GM12878 (cell line): ENCODE data around the gene TRIM7. TPM values are rescaled to one million over a fixed set of nuclear protein-coding genes. Genes with fewer than 3 reads are reported as not detected.

Source experiments
- ATAC-seq: fragments of 200-7000 bp; cut with Tn5 transposase; 3 replicates; pipeline ENCODE4 v1.9.1; 2020; ENCODE audit warnings: mild to moderate bottlenecking, moderate library complexity
- BruUV-seq: library from RNA; stranded (reverse); fragments of 400-500 nt; replicated peaks from 2 replicates; lab custom pipeline; 2021; lab: Mats Ljungman, UMichigan
- CTCF ChIA-PET: fragments of 300-600 bp; sonication (Branson Sonifier 250); formaldehyde crosslinking; extraction: SDS; loops from one replicate; lab custom pipeline; 2021; ENCODE audit warnings: inconsistent platforms; lab: Yijun Ruan, JAX
- POLR2A ChIA-PET: fragments of 350-600 bp; formaldehyde crosslinking; extraction: SDS; loops from one replicate; lab custom pipeline; 2021; ENCODE audit warnings: inconsistent platforms; lab: Charles Lee
- RAD21 ChIA-PET: fragments of 300-600 bp; sonication (Branson Sonifier 250); formaldehyde crosslinking; loops from one replicate; lab custom pipeline; 2023; ENCODE audit warnings: antibody characterized with exemption; ENCODE audit not compliant: unreplicated experiment; lab: Charles Lee
- SMC1A ChIA-PET: fragments of 300-600 bp; sonication (Branson Sonifier 250); formaldehyde crosslinking; loops from one replicate; lab custom pipeline; 2023; ENCODE audit not compliant: unreplicated experiment, uncharacterized antibody; lab: Charles Lee
- DNase-seq: peaks from one replicate; pipeline ENCODE4 v3.0.0-alpha.2; 2011; ENCODE audit warnings: low read depth, low spot score
- FAIRE-seq: peaks from 3 replicates; lab custom pipeline; 2011; peaks lifted over from hg19 to GRCh38; lab: Jason Lieb, UNC
- H2AFZ ChIP-seq: 2 replicates; pipeline ENCODE4 v1.6.0; 2011; ENCODE audit warnings: low read depth, low read length, control low read depth; ENCODE audit not compliant: control insufficient read depth
- H3K27ac ChIP-seq: 2 replicates; pipeline ENCODE4 v1.5.1; 2011; ENCODE audit warnings: control low read depth; ENCODE audit not compliant: control insufficient read depth, insufficient read depth
- H3K27me3 ChIP-seq, 2 experiments: replicated peaks in 1 of 2; 2 replicates each; pipeline versions ENCODE4 v1.6.0 to v1.6.1; 2011; ENCODE audit warnings: low read length in 1 of 2; ENCODE audit not compliant: control insufficient read depth in 2 of 2, insufficient read depth in 2 of 2
- H3K36me3 ChIP-seq, 2 experiments: 2 replicates each; pipeline ENCODE4 v1.5.1; 2011; ENCODE audit warnings: low read length in 1 of 2; ENCODE audit not compliant: control insufficient read depth in 2 of 2, insufficient read depth in 2 of 2
- H3K4me1 ChIP-seq: 2 replicates; pipeline ENCODE4 v1.6.1; 2011; ENCODE audit warnings: mild to moderate bottlenecking, low read length, moderate library complexity, mixed read lengths; ENCODE audit not compliant: control insufficient read depth, insufficient read depth
- H3K4me2 ChIP-seq: 2 replicates; pipeline ENCODE4 v1.6.0; 2011; ENCODE audit warnings: control low read depth; ENCODE audit not compliant: control insufficient read depth, insufficient read depth
- H3K4me3 ChIP-seq: fragments of 200-600 bp; sonication (generic); 2 replicates; pipeline ENCODE4 v1.5.1; 2016
- H3K79me2 ChIP-seq: 2 replicates; pipeline ENCODE4 v1.6.0; 2011; ENCODE audit warnings: low read length; ENCODE audit not compliant: control insufficient read depth, insufficient read depth
- H3K9ac ChIP-seq: 2 replicates; pipeline ENCODE4 v1.8.0; 2011; ENCODE audit warnings: low read length, control low read depth, mixed read lengths; ENCODE audit not compliant: control insufficient read depth, insufficient read depth
- H3K9me3 ChIP-seq: replicated peaks from 3 replicates; pipeline ENCODE4 v1.5.1; 2011; ENCODE audit warnings: mild to moderate bottlenecking, low read length; ENCODE audit not compliant: control insufficient read depth, insufficient read depth
- H4K20me1 ChIP-seq: 2 replicates; pipeline ENCODE4 v1.6.0; 2011; ENCODE audit not compliant: control insufficient read depth, insufficient read depth
- CBFB ChIP-seq: IDR thresholded peaks from 2 replicates; pipeline ENCODE4 v1.6.1; 2016; ENCODE audit warnings: antibody characterized with exemption, low read depth
- CREM ChIP-seq: IDR thresholded peaks from 2 replicates; pipeline ENCODE4 v1.6.1; 2014; ENCODE audit warnings: antibody characterized with exemption, low read depth
- HCFC1 ChIP-seq: fragments of 150-350 bp; IDR thresholded peaks from 2 replicates; pipeline ENCODE4 v1.6.1; 2014; ENCODE audit warnings: low read length
- JUND ChIP-seq: IDR thresholded peaks from 2 replicates; pipeline ENCODE4 v1.6.1; 2012; ENCODE audit warnings: low read depth, mild to moderate bottlenecking, low read length, improper control_type of control experiment, moderate library complexity
- KLF5 ChIP-seq: fragments of 450-650 bp; IDR thresholded peaks from 2 replicates; pipeline ENCODE4 v1.6.1; 2014; ENCODE audit warnings: mild to moderate bottlenecking; ENCODE audit not compliant: partially characterized antibody
- MTA2 ChIP-seq: fragments of 450-650 bp; IDR thresholded peaks from 2 replicates; pipeline ENCODE4 v1.6.1; 2016; ENCODE audit warnings: low read depth, mild to moderate bottlenecking, moderate library complexity
- MYB ChIP-seq: fragments of 150-350 bp; IDR thresholded peaks from 2 replicates; pipeline ENCODE4 v1.6.1; 2014; ENCODE audit warnings: mild to moderate bottlenecking, low read depth, low read length, borderline replicate concordance
- NFIC ChIP-seq: IDR thresholded peaks from 2 replicates; pipeline ENCODE4 v1.6.1; 2012; ENCODE audit warnings: low read depth, mild to moderate bottlenecking, inconsistent platforms, low read length, moderate library complexity
- PAX5 ChIP-seq: IDR thresholded peaks from 2 replicates; pipeline ENCODE4 v1.6.1; 2011; ENCODE audit warnings: low read depth, low read length, borderline replicate concordance
- PKNOX1 ChIP-seq: fragments of 450-650 bp; IDR thresholded peaks from 2 replicates; pipeline ENCODE4 v1.6.1; 2016; ENCODE audit warnings: mild to moderate bottlenecking
- TBL1XR1 ChIP-seq: IDR thresholded peaks from 2 replicates; pipeline ENCODE4 v1.6.1; 2012; ENCODE audit warnings: low read depth, low read length, improper control_type of control experiment
- TCF12 ChIP-seq: IDR thresholded peaks from 2 replicates; pipeline ENCODE4 v1.6.1; 2011; ENCODE audit warnings: low read depth, mild to moderate bottlenecking, low read length
- ZBTB11 ChIP-seq: fragments of 450-650 bp; formaldehyde crosslinking; IDR thresholded peaks from 2 replicates; pipeline ENCODE4 v1.5.0; 2022; ENCODE audit warnings: mild to moderate bottlenecking, missing genetic modification characterization
- ZBTB40 ChIP-seq: fragments of 450-650 bp; IDR thresholded peaks from 2 replicates; pipeline ENCODE4 v1.6.1; 2016; ENCODE audit warnings: mild to moderate bottlenecking, moderate library complexity, borderline replicate concordance
- WGBS: methylation state at CpG from one replicate; pipeline ENCODE4 v1.1.6; 2016; ENCODE audit warnings: low lambda C conversion rate; ENCODE audit not compliant: insufficient replicate concordance, insufficient coverage; ENCODE audit errors: missing lambda C conversion rate; 5-methylcytosine and 5-hydroxymethylcytosine counted together
- in situ Hi-C: fragments of 300-500 bp; cut with MboI; formaldehyde crosslinking; loops from 9 replicates; pipeline ENCODE4 v1.14.3; 2018; ENCODE audit warnings: mixed read lengths
- intact Hi-C: fragments of 100-400 bp; cut with micrococcal nuclease; formaldehyde crosslinking; loops from one replicate; pipeline ENCODE4 v1.14.2; 2022; ENCODE audit not compliant: unreplicated experiment
- polyA plus RNA-seq, 11 experiments: library from polyadenylated mRNA; depleted of rRNA in 4 of 11; unstranded in 6 of 11; stranded (reverse) in 5 of 11; fragments of >200 nt; fragmentation: Nextera tagmentation in 4 of 11; fragmentation: Illumina TruSeq in 1 of 11; extraction: Ambion mirVana in 4 of 11; extraction: Trizol in 1 of 11; gene quantifications; 1 replicate in 1 of 11; 2 replicates in 10 of 11; pipeline versions ENCODE4 v1.2.1 to v1.2.3, GENCODE V29; 2011 to 2016; ENCODE audit warnings: inconsistent platforms in 2 of 11, missing spikeins in 2 of 11, low read depth in 1 of 11
- total RNA-seq, 4 experiments: library from RNA; depleted of rRNA in 3 of 4; stranded (reverse); fragments of >200 nt in 3 of 4; fragmentation: Illumina TruSeq in 1 of 4; extraction: Trizol in 1 of 4; gene quantifications; 2 replicates each; pipeline versions ENCODE4 v1.2.1 to v1.2.3, GENCODE V29; 2013 to 2021

Gene TRIM7
- total and polyA plus RNA-seq, 10 of the 15 experiments (the other 5 are each of a cell fraction or from before 2014, with no cell fraction given): 0.02 to 1.6 (median 0.41) TPM

- ChIA-PET CTCF (interaction anchor here (0.5 to 3.0 kb wide), 11 partner anchors 9 to 471 kb away, joined by 3 to 14 read pairs (median 4); no protein-coding TSS in a partner anchor), RAD21 (interaction anchor here (0.8 to 3.2 kb wide), 20 partner anchors 8 to 282 kb away, joined by 3 to 16 read pairs (median 3); no protein-coding TSS in a partner anchor), SMC1A (interaction anchor here (0.7 to 3.5 kb wide), 21 partner anchors 9 to 342 kb away, joined by 3 to 22 read pairs (median 4); no protein-coding TSS in a partner anchor), POLR2A (interaction anchor here (0.9 to 1.9 kb wide), 5 partner anchors 9 to 347 kb away, joined by 3 to 8 read pairs (median 4); no protein-coding TSS in a partner anchor)
- Histone ChIP-seq H3K9me3 (no peaks in the 10 kb centered on the region; the same call in 2 of the 3 replicates), H3K9ac (no peak overlapping the region), H3K4me3 (no peak overlapping the region), H4K20me1 (no peaks in the 10 kb centered on the region), H3K27me3 (no peaks in the 10 kb centered on the region; a peak in 1 of 4 replicates), H3K4me1 (0 out of 2 replicates have a peak, but pooled peaks cover 3% of the 10 kb centered on the region), H3K79me2 (no peaks in the 10 kb centered on the region), H3K4me2 (no peak overlapping the region), H3K36me3 (no peaks in the 10 kb centered on the region), H3K27ac (0 out of 2 replicates have a peak overlapping the region, but pooled peaks have one; percentile 6), H2AFZ (peak overlapping the region; percentile 18)
- 20% methylated on average over 14 of the region's 14 CpGs for WGBS
- no peak for DNase-seq
- ATAC-seq: peak; percentile 73
- intact Hi-C loops (loop anchor here (10.0 kb wide), 4 partner anchors 45 to 345 kb away; partner anchors contain the start of gene MGAT1), in situ Hi-C loops (no loop called here)
- no TSS peak for BruUV-seq
- no peak for FAIRE-seq
- TF ChIP-seq PKNOX1 (no peak), CREM (no peak), KLF5 (no peak), NFIC (no peak), TCF12 (0 out of 2 replicates have a peak, but pooled peaks have one; percentile 14), MTA2 (no peak), HCFC1 (no peak), PAX5 (no peak), TBL1XR1 (no peak), ZBTB11 (no peak), MYB (no peak), ZBTB40 (no peak), CBFB (no peak), JUND (no peak)
Observed at GRCh38 chr5:181149806-181150733, 54.9 kb downstream of the TRIM7 start.
